DMS114 treated with DMSO at 0.1 percent for 48 hours (cell line): ENCODE data around the gene ERN2.

ENCODE experiments used
- DNase-seq: peaks from one replicate; lab custom pipeline; 2025; ENCODE audit not compliant: unreplicated experiment; lab: John Stamatoyannopoulos, UW

The ERN2 gene

GRCh38 chr16:23689442-23690187, 23.4 kb downstream of the ERN2 start:
- no peak for DNase-seq

DNA sequence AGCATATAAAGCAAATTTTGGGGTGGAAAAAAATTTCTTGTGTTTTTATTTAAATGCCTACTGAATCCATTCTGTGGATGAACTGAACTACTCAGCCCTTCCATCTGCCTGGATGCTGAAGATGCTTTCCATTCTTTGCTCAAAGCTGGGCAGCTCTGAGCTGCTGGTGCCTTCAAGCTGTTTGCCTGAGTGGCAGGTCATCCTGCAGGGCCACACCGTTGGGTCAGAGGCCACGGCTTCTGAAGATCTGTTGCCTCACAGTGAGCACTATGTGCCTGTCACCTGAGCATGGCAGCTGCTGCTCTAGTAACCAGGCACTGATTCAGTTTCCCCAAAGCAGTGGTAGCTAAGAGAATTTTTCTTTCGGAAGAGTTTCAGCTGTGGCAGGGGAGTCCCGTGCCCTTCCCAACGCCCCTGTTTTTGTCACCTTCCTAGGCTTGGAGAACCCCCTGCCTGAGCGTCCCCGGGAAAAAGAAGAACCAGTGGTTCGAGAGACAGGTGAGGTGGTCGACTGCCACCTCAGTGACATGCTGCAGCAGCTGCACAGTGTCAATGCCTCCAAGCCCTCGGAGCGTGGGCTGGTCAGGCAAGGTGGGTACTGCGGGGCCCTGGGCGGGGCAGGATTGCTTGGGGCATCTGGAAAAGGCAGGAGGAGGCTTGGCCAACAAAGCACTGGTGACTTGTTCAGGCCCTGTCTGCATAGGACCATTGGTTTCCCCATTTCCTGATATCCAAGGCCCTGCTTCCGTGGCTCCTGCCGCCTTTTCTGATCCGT, 25.8 kb downstream of the ERN2 start:
- no peak for DNase-seq

DNA sequence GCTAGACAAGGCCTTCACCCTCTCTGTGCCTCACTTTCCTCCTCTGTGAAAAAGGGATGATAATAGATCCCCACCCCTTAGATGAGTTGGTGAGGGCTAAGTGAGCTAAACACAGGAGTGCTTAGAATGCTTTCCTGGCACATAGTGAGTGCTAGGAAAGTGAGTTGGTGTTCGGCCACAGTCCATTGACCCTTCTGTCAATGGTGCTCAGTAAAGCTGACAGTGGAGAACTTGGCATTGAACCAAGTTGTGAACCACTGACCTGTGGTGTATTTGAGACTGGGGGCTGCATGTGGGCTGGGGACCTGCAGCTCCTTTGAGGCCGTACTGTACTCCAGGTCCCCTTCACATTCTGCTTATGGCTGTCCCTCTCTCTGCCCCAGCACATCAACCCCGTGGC, 29.5 kb downstream of the ERN2 start:
- no peak for DNase-seq

DNA sequence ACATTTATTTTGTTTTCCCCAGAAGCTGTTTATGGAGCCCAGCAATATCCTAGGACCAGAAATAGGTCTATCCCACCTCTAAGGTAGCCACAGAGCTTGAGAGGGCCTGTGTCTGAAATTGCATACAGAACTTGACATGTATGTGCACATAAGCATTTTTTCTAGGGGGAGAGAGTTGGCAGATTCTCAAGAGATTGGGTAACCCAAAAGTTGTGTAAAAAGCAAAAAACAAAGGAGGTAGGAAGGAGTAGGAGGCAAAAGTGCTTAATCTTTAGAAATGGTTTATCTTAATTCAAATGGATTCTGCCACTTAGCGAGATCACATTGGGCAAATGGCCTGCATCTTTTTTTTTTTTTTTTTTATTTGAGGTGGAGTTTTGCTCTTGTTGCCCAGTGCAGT, 30.8 kb downstream of the ERN2 start:
- no peak for DNase-seq

DNA sequence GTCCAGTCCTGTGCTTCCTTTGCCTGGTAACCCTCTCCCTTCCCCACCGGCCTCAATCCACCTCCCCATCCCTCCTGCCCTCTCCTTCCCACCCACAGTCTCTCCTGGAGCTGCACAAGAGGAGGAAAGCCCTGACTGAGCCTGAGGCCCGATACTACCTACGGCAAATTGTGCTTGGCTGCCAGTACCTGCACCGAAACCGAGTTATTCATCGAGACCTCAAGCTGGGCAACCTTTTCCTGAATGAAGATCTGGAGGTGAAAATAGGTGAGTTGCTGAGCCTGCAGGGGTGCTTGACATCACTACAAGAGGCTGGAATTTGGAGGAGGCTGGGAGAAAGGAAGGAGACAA, 33.1 kb downstream of the ERN2 start:
- DNase-seq = no peak

DNA sequence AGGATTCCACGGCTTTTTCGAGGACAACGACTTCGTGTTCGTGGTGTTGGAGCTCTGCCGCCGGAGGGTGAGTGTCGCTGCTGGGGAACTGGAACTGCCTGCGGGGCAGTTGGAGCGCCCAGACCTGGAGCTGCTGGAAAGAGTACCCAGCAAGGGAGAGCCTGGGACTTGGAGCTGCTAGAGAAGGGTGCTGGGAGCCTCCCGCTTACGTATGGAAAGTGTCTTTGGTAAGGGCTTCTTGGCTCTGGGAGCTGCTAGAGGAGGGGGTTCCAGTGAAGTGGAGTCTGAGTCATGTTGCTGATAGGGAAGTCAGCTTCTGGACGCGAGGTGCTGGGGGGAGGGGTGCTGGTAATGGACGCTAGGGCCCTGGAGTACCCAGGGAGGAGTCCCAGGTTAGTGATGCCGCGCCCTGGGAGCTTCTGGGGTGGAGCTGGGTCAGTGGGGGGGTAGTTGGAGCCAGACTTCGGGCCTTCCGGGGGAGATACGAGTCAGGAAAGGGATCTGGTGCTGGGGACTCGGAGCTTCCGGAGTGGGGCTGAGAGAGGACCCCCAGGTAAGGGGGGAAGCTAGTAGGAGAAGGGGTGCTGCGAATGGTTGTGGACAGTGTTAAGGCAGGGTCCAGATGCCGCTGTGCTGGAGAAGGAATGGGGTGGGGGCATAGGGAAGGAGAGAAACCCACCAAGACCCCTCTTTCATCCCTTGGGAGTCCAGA, 33.6 kb downstream of the ERN2 start:
- no peak for DNase-seq

- DNase-seq = peak; percentile 78
These were observed 34.4 kb downstream of the ERN2 start, which contains the start of gene PLK1 for GRCh38 chr16:23678430-23679273. PLK1 (plus strand) TSS chr16:23678889; CDS start chr16:23678933, 44 bp downstream.

DNA sequence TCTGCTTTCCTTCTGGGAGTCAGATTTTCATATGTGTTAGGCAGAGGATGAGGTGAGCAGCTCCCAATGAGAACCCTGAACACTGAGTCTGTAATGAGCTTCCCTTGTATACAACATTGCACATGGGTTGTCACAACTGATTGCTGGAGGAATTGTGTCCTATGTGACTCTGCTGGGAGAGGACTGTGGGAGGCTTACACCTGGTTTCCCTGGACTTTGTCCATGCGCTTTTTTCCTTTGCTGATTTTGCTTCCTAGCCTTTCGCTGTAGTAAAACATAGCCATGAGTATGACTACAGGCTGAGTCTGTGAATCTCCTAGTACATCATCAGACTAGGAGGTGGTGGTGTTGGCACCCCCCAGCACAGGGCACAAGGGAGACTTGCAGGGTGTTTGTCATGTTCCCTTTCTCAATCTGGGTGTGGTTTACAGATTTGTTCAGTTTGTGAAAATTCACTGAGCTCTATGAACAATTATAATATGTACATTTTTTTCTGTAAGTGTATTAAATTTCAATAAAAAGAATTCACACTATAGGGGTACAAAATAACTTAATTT, 36.0 kb downstream of the ERN2 start:
- DNase-seq = no peak

DNA sequence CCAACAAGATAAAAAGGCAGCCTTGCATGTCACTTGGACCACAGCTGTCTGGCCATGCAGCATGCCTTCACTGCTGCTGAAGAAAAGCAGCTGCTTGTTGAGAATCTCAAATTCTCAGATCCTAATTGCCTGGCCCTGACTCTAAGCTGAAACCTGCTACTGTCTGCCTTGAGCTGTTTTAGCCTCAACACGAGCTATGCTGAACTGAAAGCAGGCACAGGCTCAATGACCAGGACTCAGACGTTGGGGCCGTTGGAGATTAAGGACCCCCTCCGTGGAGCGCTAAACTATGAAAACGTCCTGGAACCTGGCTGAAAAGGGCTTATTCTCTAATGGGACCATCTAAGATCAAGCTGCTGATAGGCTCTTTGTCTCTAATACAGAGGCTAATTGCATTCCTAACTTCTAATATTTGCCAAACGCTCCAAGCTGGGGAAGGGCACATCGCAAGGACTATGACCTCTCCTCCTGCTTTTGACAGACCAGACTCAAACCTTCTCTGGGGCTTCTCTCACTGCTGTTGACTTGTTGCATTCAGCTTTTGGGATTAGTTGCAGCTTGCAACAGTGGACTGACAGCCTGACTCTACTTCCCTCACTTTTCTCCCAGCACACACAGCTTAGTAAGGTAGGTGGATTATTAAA, 38.9 kb downstream of the ERN2 start:
- no peak for DNase-seq

DNA sequence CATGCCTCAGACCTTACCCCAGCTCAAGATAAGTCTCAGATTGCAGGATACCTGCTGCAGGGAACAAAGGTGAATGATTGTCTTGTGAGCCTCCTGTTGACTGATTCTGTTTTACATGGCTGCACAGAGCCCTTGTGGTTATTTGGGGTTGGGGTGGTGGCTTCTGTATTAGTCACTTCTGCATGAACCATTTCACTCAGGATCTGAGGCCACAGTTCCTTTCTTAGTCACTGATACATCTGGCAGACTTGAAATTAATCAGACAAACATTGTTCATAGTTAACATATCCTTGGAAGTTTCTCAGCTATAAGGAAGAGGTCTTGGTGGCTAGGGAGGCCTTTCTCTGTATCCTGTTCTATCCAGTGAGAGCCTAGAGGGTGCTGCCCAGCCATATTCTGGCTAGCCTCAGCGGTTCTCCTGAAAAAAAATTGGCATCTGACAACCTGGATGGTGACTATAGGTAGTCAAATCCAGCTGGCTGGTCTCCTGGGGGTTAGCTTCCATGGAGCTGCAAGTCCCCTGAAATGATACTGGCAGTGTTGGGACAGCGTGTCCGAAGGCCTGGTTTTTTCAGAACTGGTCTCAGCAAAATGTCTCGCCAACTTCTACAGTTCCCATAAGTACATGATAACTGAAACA, 42.8 kb downstream of the ERN2 start:
- DNase-seq = no peak

DNA sequence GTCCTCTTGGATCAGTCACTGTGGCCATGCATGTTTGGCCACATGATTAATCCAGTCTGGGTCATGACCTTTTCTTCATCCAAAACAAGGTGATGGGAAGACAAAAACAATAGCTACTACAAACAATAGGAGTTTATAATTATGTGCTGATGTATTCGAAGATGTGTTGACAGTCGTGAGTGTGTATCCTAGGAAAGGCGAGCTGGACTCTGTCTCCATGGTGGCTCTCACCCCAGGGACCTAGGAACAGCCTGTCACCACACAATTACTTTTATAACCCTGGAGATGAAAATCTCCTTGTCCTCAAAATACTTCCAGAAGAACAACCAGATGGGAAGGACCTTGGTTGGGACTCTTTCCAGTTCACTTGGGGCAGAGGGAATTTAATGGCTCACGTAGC, 44.1 kb downstream of the ERN2 start:
- no peak for DNase-seq

DNA sequence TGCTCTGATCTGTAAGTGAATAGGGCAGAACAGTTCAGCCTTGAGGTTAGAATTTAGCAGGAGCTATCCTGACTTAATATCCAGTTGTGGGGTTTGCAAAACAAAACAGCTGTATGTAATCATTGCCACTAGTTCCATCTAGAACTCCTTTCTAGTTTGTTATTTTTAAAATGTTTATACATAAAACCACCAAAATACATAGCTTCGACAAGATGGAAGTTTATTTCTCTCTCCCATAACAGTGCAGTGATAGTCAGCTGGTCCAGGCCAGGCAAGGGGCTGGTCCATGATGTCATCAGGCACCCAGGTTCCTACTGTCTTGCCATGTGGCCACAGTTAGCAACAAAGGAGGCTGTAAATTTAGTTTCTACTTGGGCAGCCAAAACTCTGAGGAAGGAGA, 44.8 kb downstream of the ERN2 start:
- no peak for DNase-seq

DNA sequence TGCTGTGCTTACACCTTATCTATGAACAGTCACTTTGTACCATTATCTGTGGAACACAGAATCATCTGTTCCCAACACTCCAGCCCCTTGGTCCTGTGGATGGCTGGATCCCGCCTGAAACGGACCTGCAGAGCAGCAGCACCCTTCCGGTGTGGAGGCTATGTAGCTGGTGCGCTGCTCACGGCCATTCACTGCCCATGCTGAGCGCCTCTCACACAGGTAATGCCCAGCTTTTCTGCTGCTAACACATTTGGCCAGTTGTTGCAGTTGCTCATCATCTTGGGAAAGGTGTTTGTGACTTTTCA, 45.7 kb downstream of the ERN2 start:
- DNase-seq = no peak

- DNase-seq = no peak
These were observed 46.3 kb downstream of the ERN2 start for GRCh38 chr16:23666571-23667354.

DNA sequence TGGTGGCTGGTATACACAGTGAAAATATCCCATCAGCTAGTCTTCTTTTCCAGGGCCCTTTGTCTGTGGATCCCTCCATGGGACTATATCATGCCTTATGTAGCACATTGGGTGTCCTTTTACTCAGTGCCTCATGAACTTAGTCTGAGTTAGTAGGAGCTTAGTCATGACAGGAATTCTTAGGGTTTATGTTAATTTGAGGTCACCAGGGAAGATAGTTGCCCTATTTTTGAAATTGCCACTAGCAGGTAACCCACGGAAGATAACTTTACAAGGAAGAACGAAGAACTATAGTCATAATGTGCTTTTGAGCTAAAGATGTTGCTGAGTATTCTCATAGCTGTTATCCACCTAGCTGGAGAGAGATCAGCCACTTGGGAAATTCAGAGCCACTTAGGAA, 49.1 kb downstream of the ERN2 start:
- no peak for DNase-seq

GRCh38 chr16:23651943-23652468, 61.0 kb downstream of the ERN2 start:
- no peak for DNase-seq

DNA sequence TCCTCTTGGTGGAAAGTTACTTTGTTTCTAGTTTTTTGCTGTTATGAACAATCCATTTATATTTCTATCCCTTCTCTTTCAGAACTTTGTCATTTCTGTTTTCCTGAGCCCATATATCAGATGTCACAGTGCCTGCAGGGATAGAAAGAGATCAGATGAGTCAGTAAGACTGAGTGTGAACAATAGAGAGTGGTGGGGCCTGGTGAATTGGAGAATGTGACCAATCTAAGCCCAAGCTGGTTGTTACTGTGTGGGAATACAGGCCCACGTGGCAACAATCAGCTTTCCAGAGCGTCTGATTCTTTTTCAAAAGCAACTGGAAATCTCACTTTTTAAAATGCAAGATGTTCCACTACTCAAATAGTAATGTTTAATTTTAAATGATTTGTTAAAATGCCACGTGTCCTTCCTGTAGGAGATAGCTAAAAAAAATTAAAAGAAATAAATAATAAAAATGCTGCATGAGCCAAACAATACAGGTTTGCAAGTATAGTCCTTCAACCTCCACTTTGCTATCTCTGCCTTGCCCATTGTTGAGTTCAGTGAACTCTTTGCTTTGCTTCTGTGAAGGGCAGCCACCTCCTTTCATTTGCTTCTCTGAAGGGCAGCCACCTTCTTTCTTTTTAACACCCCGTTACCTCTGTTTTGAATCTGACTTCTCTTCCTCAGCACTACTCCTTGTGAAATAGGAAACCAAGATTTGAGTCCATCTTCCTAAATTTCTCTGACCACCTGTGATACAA, 62.2 kb downstream of the ERN2 start:
- no peak for DNase-seq

DNA sequence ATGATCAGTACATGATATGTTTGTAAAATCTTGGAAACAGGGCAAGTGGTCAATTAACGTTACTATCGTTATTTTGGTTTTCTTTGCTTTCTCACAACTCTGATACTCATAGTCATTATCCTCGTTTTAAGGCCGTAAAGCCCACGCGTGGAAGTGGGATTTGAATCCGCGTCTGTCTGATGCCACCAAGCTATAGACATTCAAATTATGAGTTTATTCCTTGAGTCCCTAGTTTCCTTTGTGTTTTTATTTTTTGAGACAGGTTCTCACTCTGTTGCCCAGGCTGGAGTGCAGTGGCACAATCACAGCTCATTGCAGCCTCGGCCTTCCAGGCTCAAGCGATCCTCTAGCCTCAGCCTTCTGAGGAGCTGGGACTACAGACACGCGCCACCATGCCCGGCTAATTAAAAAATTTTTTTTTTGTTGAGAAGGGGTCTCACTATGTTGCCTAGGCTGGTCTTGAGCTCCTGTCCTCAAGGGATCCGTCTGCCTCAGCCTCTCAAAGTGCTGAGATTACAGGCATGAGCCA, 70.7 kb downstream of the ERN2 start:
- no peak for DNase-seq
